ENCODE data around the gene MAP4K3.

MAP4K3 gene

DNA sequence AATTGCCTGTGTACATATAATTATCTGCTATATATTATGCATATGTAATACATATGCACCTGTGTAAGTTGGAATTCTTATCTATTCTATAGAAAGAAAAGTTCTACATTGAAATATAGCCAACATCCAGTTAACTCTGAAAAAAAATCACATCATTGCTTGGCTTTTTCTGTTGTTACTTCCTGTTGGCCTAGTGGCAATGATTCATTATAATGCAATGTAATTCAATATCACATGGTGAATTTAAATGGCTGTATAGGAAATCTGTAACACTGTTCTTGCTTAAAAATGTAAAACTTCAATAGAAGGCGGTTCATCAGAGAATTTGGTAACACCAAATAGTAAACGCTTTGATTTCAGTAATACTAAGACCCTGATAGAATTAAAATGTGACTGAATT, 44.5 kb upstream of the MAP4K3 start:
- H3K9me3 ChIP-seq: no peaks in the 10 kb centered on the region
- H3K4me3 ChIP-seq (ENCODE audit: low read depth in 1 of 2, low read length in 1 of 2): no peak overlapping the region
- H3K4me1 ChIP-seq (ENCODE audit: control insufficient read depth in 1 of 2, insufficient read depth in 1 of 2, low read depth in 1 of 2, low read length in 1 of 2): no peaks in the 10 kb centered on the region
- H3K36me3 ChIP-seq: no peaks in the 10 kb centered on the region
- H3K27ac ChIP-seq: no peak overlapping the region
- TF ChIP-seq, protein P1, sequence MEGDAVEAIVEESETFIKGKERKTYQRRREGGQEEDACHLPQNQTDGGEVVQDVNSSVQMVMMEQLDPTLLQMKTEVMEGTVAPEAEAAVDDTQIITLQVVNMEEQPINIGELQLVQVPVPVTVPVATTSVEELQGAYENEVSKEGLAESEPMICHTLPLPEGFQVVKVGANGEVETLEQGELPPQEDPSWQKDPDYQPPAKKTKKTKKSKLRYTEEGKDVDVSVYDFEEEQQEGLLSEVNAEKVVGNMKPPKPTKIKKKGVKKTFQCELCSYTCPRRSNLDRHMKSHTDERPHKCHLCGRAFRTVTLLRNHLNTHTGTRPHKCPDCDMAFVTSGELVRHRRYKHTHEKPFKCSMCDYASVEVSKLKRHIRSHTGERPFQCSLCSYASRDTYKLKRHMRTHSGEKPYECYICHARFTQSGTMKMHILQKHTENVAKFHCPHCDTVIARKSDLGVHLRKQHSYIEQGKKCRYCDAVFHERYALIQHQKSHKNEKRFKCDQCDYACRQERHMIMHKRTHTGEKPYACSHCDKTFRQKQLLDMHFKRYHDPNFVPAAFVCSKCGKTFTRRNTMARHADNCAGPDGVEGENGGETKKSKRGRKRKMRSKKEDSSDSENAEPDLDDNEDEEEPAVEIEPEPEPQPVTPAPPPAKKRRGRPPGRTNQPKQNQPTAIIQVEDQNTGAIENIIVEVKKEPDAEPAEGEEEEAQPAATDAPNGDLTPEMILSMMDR (IDR thresholded peaks at IDR 0.05): no peak
- H3K27me3 ChIP-seq: no peaks in the 10 kb centered on the region

GRCh38 chr2:39479696-39480095, 42.6 kb upstream of the MAP4K3 start:
- no peaks in the 10 kb centered on the region for H3K9me3 ChIP-seq
- no peaks in the 10 kb centered on the region for H3K27me3 ChIP-seq
- H3K4me1 ChIP-seq (ENCODE audit: control insufficient read depth in 1 of 2, insufficient read depth in 1 of 2, low read depth in 1 of 2, low read length in 1 of 2): no peaks in the 10 kb centered on the region
- H3K36me3 ChIP-seq: no peaks in the 10 kb centered on the region
- no peak overlapping the region for H3K4me3 ChIP-seq (ENCODE audit: low read depth in 1 of 2, low read length in 1 of 2)
- no peak overlapping the region for H3K27ac ChIP-seq
- TF ChIP-seq, protein P1 (IDR thresholded peaks at IDR 0.05): no peak

GRCh38 chr2:39479053-39479670, 42.1 kb upstream of the MAP4K3 start:
- H3K9me3 ChIP-seq: no peaks in the 10 kb centered on the region
- H3K27ac ChIP-seq: no peak overlapping the region
- H3K36me3 ChIP-seq: no peaks in the 10 kb centered on the region
- no peak overlapping the region for H3K4me3 ChIP-seq (ENCODE audit: low read depth in 1 of 2, low read length in 1 of 2)
- no peaks in the 10 kb centered on the region for H3K4me1 ChIP-seq (ENCODE audit: control insufficient read depth in 1 of 2, insufficient read depth in 1 of 2, low read depth in 1 of 2, low read length in 1 of 2)
- no peaks in the 10 kb centered on the region for H3K27me3 ChIP-seq
- TF ChIP-seq, protein P1 (IDR thresholded peaks at IDR 0.05): no peak

- no peak overlapping the region for H3K27ac ChIP-seq
- TF ChIP-seq, protein P1 (IDR thresholded peaks at IDR 0.05): no peak
Measured at GRCh38 chr2:39476524-39476923, 39.4 kb upstream of the MAP4K3 start.

DNA sequence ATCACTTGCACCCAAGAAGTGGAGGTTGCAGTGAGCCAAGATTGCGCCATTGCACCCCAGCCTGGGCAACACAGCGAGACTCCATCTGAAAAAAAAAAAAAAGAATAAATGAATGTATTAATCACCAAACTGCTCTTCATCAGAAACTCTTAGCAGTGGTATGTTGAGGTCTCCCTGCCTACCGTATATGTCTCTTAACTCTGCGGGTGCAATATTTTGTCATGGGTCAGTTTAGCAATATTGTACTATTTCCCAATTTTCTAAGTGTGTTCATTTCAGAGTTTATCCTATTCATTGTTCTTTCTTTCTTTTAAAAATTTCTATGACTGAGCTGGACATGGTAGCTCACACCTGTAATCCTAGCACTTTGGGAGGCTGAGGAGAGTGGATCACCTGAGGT, 37.9 kb upstream of the MAP4K3 start:
- TF ChIP-seq, protein P1 (IDR thresholded peaks at IDR 0.05): no peak
- Histone ChIP-seq H3K4me3 (ENCODE audit: low read depth in 1 of 2, low read length in 1 of 2) (no peak overlapping the region), H3K27ac (no peak overlapping the region), H3K27me3 (no peaks in the 10 kb centered on the region), H3K36me3 (no peaks in the 10 kb centered on the region), H3K9me3 (no peaks in the 10 kb centered on the region), H3K4me1 (ENCODE audit: control insufficient read depth in 1 of 2, insufficient read depth in 1 of 2, low read depth in 1 of 2, low read length in 1 of 2) (no peaks in the 10 kb centered on the region)

More at GRCh38 chr2:39476524-39476923, 39.4 kb upstream of the MAP4K3 start:
- no peaks in the 10 kb centered on the region for H3K27me3 ChIP-seq
- H3K9me3 ChIP-seq: no peaks in the 10 kb centered on the region
- no peak overlapping the region for H3K4me3 ChIP-seq (ENCODE audit: low read depth in 1 of 2, low read length in 1 of 2)
- no peaks in the 10 kb centered on the region for H3K36me3 ChIP-seq
- no peaks in the 10 kb centered on the region for H3K4me1 ChIP-seq (ENCODE audit: control insufficient read depth in 1 of 2, insufficient read depth in 1 of 2, low read depth in 1 of 2, low read length in 1 of 2)

Measured in neutrophil (primary cell).